NCI-H446 (cell line): ENCODE data around the gene NBEA.
"Not testable (repeated sequence)": the region's sequence is repeated elsewhere in the genome, so short reads cannot be mapped to it uniquely, and the experiment has no call there.

ENCODE experiments used
- DNase-seq, 2 experiments: peaks; one replicate each; lab custom pipeline; 2025; lab: John Stamatoyannopoulos, UW

NBEA gene

GRCh38 chr13:34941835-34942731 is at the start of gene NBEA:
Gene NBEA, plus strand, starts transcription at chr13:34942270. Its CDS starts 551 bp downstream, at chr13:34942821.
- DNase-seq, result peak; percentile 47 to 75

GRCh38 chr13:34894756-34895155 is 47.3 kb upstream of the NBEA start:
- DNase-seq, result no peak

- DNase-seq, result no peak
Measured at GRCh38 chr13:34897220-34897619, 44.9 kb upstream of the NBEA start.

- DNase-seq, result no peak
Measured at GRCh38 chr13:34899888-34900287, 42.2 kb upstream of the NBEA start.

GRCh38 chr13:34900288-34900739 is 41.8 kb upstream of the NBEA start:
- no peak for DNase-seq

GRCh38 chr13:34901572-34901971 is 40.5 kb upstream of the NBEA start:
- DNase-seq, result peak; percentile 3 to 15

- no peak for DNase-seq
Measured at GRCh38 chr13:34911159-34911558, 30.9 kb upstream of the NBEA start.

- DNase-seq, result no peak
Measured at GRCh38 chr13:34913040-34913439, 29.0 kb upstream of the NBEA start.

- DNase-seq, result no peak
Measured at GRCh38 chr13:34914416-34914815, 27.7 kb upstream of the NBEA start.

- no peak for DNase-seq
Measured at GRCh38 chr13:34926508-34926907, 15.6 kb upstream of the NBEA start.

- DNase-seq, result not testable (repeated sequence)
Measured at GRCh38 chr13:34928676-34929075, 13.4 kb upstream of the NBEA start.

- DNase-seq, result no peak
Measured at GRCh38 chr13:34931572-34931971, 10.5 kb upstream of the NBEA start.

GRCh38 chr13:34933349-34933748 is 8.7 kb upstream of the NBEA start:
- no peak for DNase-seq

GRCh38 chr13:34933786-34934185 is 8.3 kb upstream of the NBEA start:
- DNase-seq, result no peak

- DNase-seq, result no peak
Measured at GRCh38 chr13:34935841-34936240, 6.2 kb upstream of the NBEA start.

GRCh38 chr13:34939771-34940170 is 2.3 kb upstream of the NBEA start:
- no peak for DNase-seq

GRCh38 chr13:34941436-34941834 is 635 bp upstream of the NBEA start:
- no peak for DNase-seq

- no peak for DNase-seq
Measured at GRCh38 chr13:34942732-34943435, 814 bp downstream of the NBEA start.

GRCh38 chr13:34943436-34944273 is 1.6 kb downstream of the NBEA start:
- DNase-seq, result no peak

GRCh38 chr13:34944274-34944634 is 2.2 kb downstream of the NBEA start:
- DNase-seq, result no peak

- no peak for DNase-seq
Measured at GRCh38 chr13:34944751-34945150, 2.7 kb downstream of the NBEA start.

GRCh38 chr13:34951528-34951927 is 9.5 kb downstream of the NBEA start:
- no peak for DNase-seq
